SK-N-SH treated with all-trans-retinoic acid at 6 μM for 48 hours (cell line): ENCODE measurements around the gene ITIH1.
A peak's percentile ranks its signal among the peaks of the same experiment; 100 is the strongest.

Source experiments
- ATAC-seq: fragments of 200-7000 bp; cut with Tn5 transposase; 3 replicates; pipeline ENCODE4 v1.9.1; 2020; ENCODE audit warnings: mild to moderate bottlenecking, moderate library complexity
- ARNTL ChIP-seq: fragments of 450-650 bp; formaldehyde crosslinking; IDR thresholded peaks from 2 replicates; pipeline ENCODE4 v1.5.0; 2020; ENCODE audit warnings: low read depth, mild to moderate bottlenecking, moderate library complexity, borderline replicate concordance
- BACH2 ChIP-seq: fragments of 250-450 bp; sonication (Bioruptor Pico); IDR thresholded peaks from 2 replicates; pipeline ENCODE4 v1.9.0; 2021; ENCODE audit warnings: mild to moderate bottlenecking, borderline replicate concordance
- CSDC2 ChIP-seq: fragments of 250-450 bp; sonication (Bioruptor Pico); IDR thresholded peaks from 2 replicates; pipeline ENCODE4 v1.5.0; 2020; ENCODE audit warnings: mild to moderate bottlenecking, moderate library complexity
- CSRNP3 ChIP-seq: fragments of 250-450 bp; sonication (Bioruptor Pico); IDR thresholded peaks from 2 replicates; pipeline ENCODE4 v1.5.1; 2021; ENCODE audit warnings: mild to moderate bottlenecking, moderate library complexity
- ESRRG ChIP-seq: fragments of 250-450 bp; sonication (Bioruptor Pico); IDR thresholded peaks from 2 replicates; pipeline ENCODE4 v1.6.1; 2021; ENCODE audit warnings: mild to moderate bottlenecking
- GLIS3 ChIP-seq: fragments of 250-450 bp; sonication (Bioruptor Pico); IDR thresholded peaks from 2 replicates; pipeline ENCODE4 v1.5.0; 2020; ENCODE audit warnings: mild to moderate bottlenecking, moderate library complexity
- ISL1 ChIP-seq: fragments of 250-450 bp; sonication (Bioruptor Pico); IDR thresholded peaks from 2 replicates; pipeline ENCODE4 v2.1.2; 2022; ENCODE audit warnings: mild to moderate bottlenecking, moderate library complexity
- POU6F1 ChIP-seq: fragments of 250-450 bp; sonication (Bioruptor Pico); IDR thresholded peaks from 2 replicates; pipeline ENCODE4 v1.8.0; 2021; ENCODE audit warnings: low read depth, mild to moderate bottlenecking, moderate library complexity, borderline replicate concordance
- PPARA ChIP-seq: fragments of 250-450 bp; sonication (Bioruptor Pico); IDR thresholded peaks from 2 replicates; pipeline ENCODE4 v1.5.0; 2020; ENCODE audit warnings: mild to moderate bottlenecking, borderline replicate concordance
- RARB ChIP-seq: fragments of 250-450 bp; sonication (Bioruptor Pico); IDR thresholded peaks from 2 replicates; pipeline ENCODE4 v1.8.0; 2021; ENCODE audit warnings: mild to moderate bottlenecking, moderate library complexity
- SNAI2 ChIP-seq: fragments of 250-450 bp; sonication (Bioruptor Pico); IDR thresholded peaks from 2 replicates; pipeline ENCODE4 v1.5.0; 2020; ENCODE audit warnings: mild to moderate bottlenecking, moderate library complexity
- TCF4 ChIP-seq: fragments of 250-450 bp; sonication (Bioruptor Pico); IDR thresholded peaks from 2 replicates; pipeline ENCODE4 v1.8.0; 2021; ENCODE audit warnings: mild to moderate bottlenecking, moderate library complexity, borderline replicate concordance
- TSHZ2 ChIP-seq: fragments of 250-450 bp; sonication (Bioruptor Pico); IDR thresholded peaks from 2 replicates; pipeline ENCODE4 v1.5.0; 2020; ENCODE audit warnings: mild to moderate bottlenecking, moderate library complexity
- ZC3H10 ChIP-seq: fragments of 250-450 bp; sonication (Bioruptor Pico); IDR thresholded peaks from 2 replicates; pipeline ENCODE4 v1.5.1; 2021; ENCODE audit warnings: mild to moderate bottlenecking, moderate library complexity
- ZFP3 ChIP-seq: fragments of 250-450 bp; sonication (Bioruptor Pico); IDR thresholded peaks from 2 replicates; pipeline ENCODE4 v1.5.0; 2020; ENCODE audit warnings: mild to moderate bottlenecking, moderate library complexity
- ZNF565 ChIP-seq: fragments of 450-650 bp; formaldehyde crosslinking; conservative IDR thresholded peaks from 2 replicates; pipeline ENCODE4 v1.5.0; 2020; ENCODE audit warnings: low read depth, mild to moderate bottlenecking, moderate library complexity
- ZNF70 ChIP-seq: fragments of 450-650 bp; formaldehyde crosslinking; IDR thresholded peaks from 2 replicates; pipeline ENCODE4 v1.5.0; 2020; ENCODE audit warnings: mild to moderate bottlenecking, moderate library complexity
- ZNF8 ChIP-seq: fragments of 450-650 bp; formaldehyde crosslinking; IDR thresholded peaks from 2 replicates; pipeline ENCODE4 v1.5.0; 2020; ENCODE audit warnings: mild to moderate bottlenecking, moderate library complexity
- TF ChIP-seq, protein P1 (sequence below): fragments of 250-450 bp; sonication (Bioruptor Pico); IDR thresholded peaks from 2 replicates; pipeline ENCODE4 v1.5.1; 2020; ENCODE audit warnings: low read depth, mild to moderate bottlenecking, moderate library complexity
- TF ChIP-seq, protein P2 (sequence below): fragments of 250-450 bp; sonication (Bioruptor Pico); IDR thresholded peaks from 2 replicates; pipeline ENCODE4 v1.8.0; 2020; ENCODE audit warnings: mild to moderate bottlenecking, moderate library complexity, borderline replicate concordance

Gene ITIH1

DNA sequence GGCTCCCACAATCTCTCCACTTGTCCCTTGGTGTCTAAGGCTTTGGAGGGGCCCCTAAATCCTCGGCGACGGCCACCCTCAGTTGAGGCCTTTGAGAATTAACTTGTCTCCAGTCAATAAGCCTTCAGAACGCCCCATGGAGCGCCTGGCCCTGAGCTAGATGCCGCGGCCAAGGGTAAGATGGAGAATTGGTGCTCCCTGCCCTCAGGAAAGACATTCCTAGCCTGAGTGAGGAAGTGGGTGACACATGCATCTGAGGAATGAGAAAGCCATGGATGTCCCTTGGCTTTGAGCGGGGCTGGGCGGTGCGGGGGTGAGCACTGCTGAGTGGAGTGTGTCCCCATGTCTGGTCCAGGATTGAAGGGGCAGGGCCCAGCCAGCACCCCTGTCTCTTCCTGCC, 39.8 kb downstream of the ITIH1 start:
- no peak for TF ChIP-seq TCF4
- no peak for ATAC-seq

- no peak for TF ChIP-seq ZFP3 (CRISPR knock-in tag)
- ATAC-seq, result no peak
Measured at GRCh38 chr3:52817860-52818259, 40.5 kb downstream of the ITIH1 start.

DNA sequence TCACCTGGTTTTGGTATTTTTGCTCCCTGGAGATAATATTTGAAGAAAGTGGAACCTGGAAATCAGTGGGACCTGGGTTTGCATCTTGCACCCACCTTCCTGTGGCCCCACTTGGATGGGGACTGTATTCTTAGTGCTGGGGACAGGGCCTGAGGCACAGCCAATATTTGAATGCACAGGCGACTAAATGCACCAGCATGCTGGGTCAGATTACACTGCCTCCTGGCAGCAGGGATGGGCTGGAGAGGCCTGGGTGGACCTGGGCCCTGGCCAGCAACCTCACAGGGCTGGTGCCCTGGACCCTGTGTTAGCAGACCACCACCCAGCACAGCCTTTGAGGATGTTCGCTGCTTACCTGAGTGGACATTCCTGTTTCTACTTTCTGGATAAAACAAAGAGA, 42.5 kb downstream of the ITIH1 start:
- no peak for TF ChIP-seq TSHZ2
- TF ChIP-seq RARB (CRISPR knock-in tag), result no peak
- TF ChIP-seq ZC3H10 (CRISPR knock-in tag), result no peak
- ATAC-seq, result peak; percentile 41; the same call in 2 of the 3 replicates

DNA sequence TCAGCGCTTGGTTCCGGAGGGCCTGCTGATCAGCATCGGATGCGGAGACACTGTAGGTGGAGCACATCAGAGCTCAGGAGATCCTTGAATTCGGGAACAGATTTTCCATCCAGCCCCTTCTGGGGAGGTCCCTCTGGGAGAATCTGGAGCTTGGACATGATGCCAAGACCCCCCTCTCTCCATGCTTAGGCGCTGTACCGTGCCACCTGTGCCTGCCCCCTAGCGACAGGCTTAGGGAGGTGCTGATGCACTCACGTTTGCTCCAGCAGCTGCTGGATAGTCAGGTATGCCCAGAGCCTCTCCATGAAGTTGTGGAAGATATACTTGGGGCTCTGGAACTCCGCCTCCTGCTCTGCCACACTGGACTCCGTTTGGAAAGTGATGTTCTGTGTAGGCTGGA, 43.3 kb downstream of the ITIH1 start:
- TF ChIP-seq ZNF565 (CRISPR knock-in tag) (no peak), PPARA (CRISPR knock-in tag) (no peak), BACH2 (CRISPR knock-in tag) (no peak), GLIS3 (no peak), ZNF70 (CRISPR knock-in tag) (no peak), RARB (CRISPR knock-in tag) (no peak), ISL1 (no peak), POU6F1 (CRISPR knock-in tag) (no peak), CSDC2 (no peak), SNAI2 (CRISPR knock-in tag) (no peak), ARNTL (CRISPR knock-in tag) (no peak), ESRRG (no peak)
- TF ChIP-seq, protein P1, sequence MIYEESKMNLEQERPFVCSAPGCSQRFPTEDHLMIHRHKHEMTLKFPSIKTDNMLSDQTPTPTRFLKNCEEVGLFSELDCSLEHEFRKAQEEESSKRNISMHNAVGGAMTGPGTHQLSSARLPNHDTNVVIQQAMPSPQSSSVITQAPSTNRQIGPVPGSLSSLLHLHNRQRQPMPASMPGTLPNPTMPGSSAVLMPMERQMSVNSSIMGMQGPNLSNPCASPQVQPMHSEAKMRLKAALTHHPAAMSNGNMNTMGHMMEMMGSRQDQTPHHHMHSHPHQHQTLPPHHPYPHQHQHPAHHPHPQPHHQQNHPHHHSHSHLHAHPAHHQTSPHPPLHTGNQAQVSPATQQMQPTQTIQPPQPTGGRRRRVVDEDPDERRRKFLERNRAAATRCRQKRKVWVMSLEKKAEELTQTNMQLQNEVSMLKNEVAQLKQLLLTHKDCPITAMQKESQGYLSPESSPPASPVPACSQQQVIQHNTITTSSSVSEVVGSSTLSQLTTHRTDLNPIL, result no peak
- TF ChIP-seq, protein P2, sequence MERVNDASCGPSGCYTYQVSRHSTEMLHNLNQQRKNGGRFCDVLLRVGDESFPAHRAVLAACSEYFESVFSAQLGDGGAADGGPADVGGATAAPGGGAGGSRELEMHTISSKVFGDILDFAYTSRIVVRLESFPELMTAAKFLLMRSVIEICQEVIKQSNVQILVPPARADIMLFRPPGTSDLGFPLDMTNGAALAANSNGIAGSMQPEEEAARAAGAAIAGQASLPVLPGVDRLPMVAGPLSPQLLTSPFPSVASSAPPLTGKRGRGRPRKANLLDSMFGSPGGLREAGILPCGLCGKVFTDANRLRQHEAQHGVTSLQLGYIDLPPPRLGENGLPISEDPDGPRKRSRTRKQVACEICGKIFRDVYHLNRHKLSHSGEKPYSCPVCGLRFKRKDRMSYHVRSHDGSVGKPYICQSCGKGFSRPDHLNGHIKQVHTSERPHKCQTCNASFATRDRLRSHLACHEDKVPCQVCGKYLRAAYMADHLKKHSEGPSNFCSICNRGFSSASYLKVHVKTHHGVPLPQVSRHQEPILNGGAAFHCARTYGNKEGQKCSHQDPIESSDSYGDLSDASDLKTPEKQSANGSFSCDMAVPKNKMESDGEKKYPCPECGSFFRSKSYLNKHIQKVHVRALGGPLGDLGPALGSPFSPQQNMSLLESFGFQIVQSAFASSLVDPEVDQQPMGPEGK (CRISPR knock-in tag), result no peak
- ATAC-seq, result peak; percentile 64

- TF ChIP-seq ISL1 (no peak), ZNF8 (no peak), PPARA (CRISPR knock-in tag) (no peak), ZNF565 (CRISPR knock-in tag) (no peak), POU6F1 (CRISPR knock-in tag) (no peak), CSRNP3 (CRISPR knock-in tag) (no peak), ESRRG (no peak), ZFP3 (CRISPR knock-in tag) (no peak), TSHZ2 (no peak), ZC3H10 (CRISPR knock-in tag) (no peak), GLIS3 (no peak), ARNTL (CRISPR knock-in tag) (no peak)
- ATAC-seq, result no peak
Measured at GRCh38 chr3:52822363-52822762, 45.0 kb downstream of the ITIH1 start.
